Hepatocyte (in vitro differentiated cells): Measurements from ENCODE around the gene PHACTR1. TPM values are rescaled to one million over a fixed set of nuclear protein-coding genes. Genes with fewer than 3 reads are reported as not detected.

ENCODE experiments used
- DNase-seq: peaks from one replicate; pipeline ENCODE4 v3.0.0-alpha.2; 2016; ENCODE audit warnings: low spot score
- H2AFZ ChIP-seq: fragments of 200-600 bp; sonication (generic); 2 replicates; pipeline ENCODE4 v1.6.0; 2016; ENCODE audit warnings: antibody characterized with exemption, mild to moderate bottlenecking
- H3K27ac ChIP-seq: fragments of 200-600 bp; sonication (generic); 2 replicates; pipeline ENCODE4 v1.5.1; 2016; ENCODE audit warnings: mild to moderate bottlenecking
- H3K27me3 ChIP-seq: fragments of 200-600 bp; sonication (generic); 2 replicates; pipeline ENCODE4 v1.6.1; 2016
- H3K36me3 ChIP-seq: fragments of 200-600 bp; sonication (generic); replicated peaks from 2 replicates; pipeline ENCODE4 v1.5.1; 2016; ENCODE audit warnings: low read depth; ENCODE audit not compliant: insufficient read depth
- H3K4me1 ChIP-seq: fragments of 200-600 bp; sonication (generic); 2 replicates; pipeline ENCODE4 v1.5.1; 2016; ENCODE audit warnings: mild to moderate bottlenecking, moderate library complexity; ENCODE audit not compliant: insufficient read depth
- H3K4me2 ChIP-seq: fragments of 200-600 bp; sonication (generic); 2 replicates; pipeline ENCODE4 v1.6.0; 2016
- H3K4me3 ChIP-seq: fragments of 200-600 bp; sonication (generic); 2 replicates; pipeline ENCODE4 v1.5.1; 2016; ENCODE audit warnings: mild to moderate bottlenecking
- H3K79me2 ChIP-seq: fragments of 200-600 bp; sonication (generic); 2 replicates; pipeline ENCODE4 v1.6.0; 2017; ENCODE audit warnings: mild to moderate bottlenecking
- H3K9me2 ChIP-seq: fragments of 200-600 bp; sonication (generic); replicated peaks from 2 replicates; pipeline ENCODE4 v1.6.0; 2017; ENCODE audit warnings: mild to moderate bottlenecking; ENCODE audit not compliant: insufficient read depth
- H3K9me3 ChIP-seq: fragments of 200-600 bp; sonication (generic); 2 replicates; pipeline ENCODE4 v1.5.1; 2016; ENCODE audit warnings: low read depth, mild to moderate bottlenecking
- H4K20me1 ChIP-seq: fragments of 200-600 bp; sonication (generic); 2 replicates; pipeline ENCODE4 v1.6.0; 2016; ENCODE audit warnings: mild to moderate bottlenecking; ENCODE audit not compliant: insufficient read depth, poor library complexity, severe bottlenecking
- CTCF ChIP-seq: fragments of 200-600 bp; sonication (generic); IDR thresholded peaks from 2 replicates; pipeline ENCODE4 v1.5.1; 2016; ENCODE audit warnings: antibody characterized with exemption, mild to moderate bottlenecking; ENCODE audit not compliant: poor library complexity
- EZH2 ChIP-seq: fragments of 200-600 bp; sonication (generic); IDR thresholded peaks from 2 replicates; pipeline ENCODE4 v1.6.1; 2016; ENCODE audit warnings: antibody characterized with exemption, mild to moderate bottlenecking, borderline replicate concordance
- EZH2phosphoT487 ChIP-seq: fragments of 200-600 bp; sonication (generic); IDR thresholded peaks from one replicate; pipeline ENCODE4 v1.6.1; 2018; ENCODE audit warnings: antibody characterized with exemption, mild to moderate bottlenecking, low read depth, moderate library complexity; ENCODE audit not compliant: unreplicated experiment, severe bottlenecking
- WGBS: methylation state at CpG from one replicate; pipeline ENCODE4 v1.1.6; 2016; ENCODE audit warnings: low lambda C conversion rate; ENCODE audit errors: missing lambda C conversion rate; 5-methylcytosine and 5-hydroxymethylcytosine counted together
- polyA plus RNA-seq: library from polyadenylated mRNA; unstranded; fragments of >200 nt; fragmentation: Nextera tagmentation; extraction: Ambion mirVana; gene quantifications from 2 replicates; pipeline ENCODE4 v1.2.1, GENCODE V29; 2016
- total RNA-seq: library from RNA; depleted of rRNA; stranded (reverse); fragments of >200 nt; gene quantifications from 2 replicates; pipeline ENCODE4 v1.2.3, GENCODE V29; 2014

PHACTR1 gene
- total and polyA plus RNA-seq, 2 experiments from 2014 or later: 3.0 to 4.3 TPM

- no peaks in the 10 kb centered on the region for H3K9me3 ChIP-seq
- no peaks in the 10 kb centered on the region for H3K9me2 ChIP-seq
- H3K4me1 ChIP-seq: no peaks in the 10 kb centered on the region
- no peak for TF ChIP-seq CTCF
- no peak for TF ChIP-seq EZH2phosphoT487
- TF ChIP-seq EZH2: no peak
- H3K27ac ChIP-seq: no peak overlapping the region
- no peak overlapping the region for H3K4me2 ChIP-seq
- no peak overlapping the region for H3K4me3 ChIP-seq
- no peaks in the 10 kb centered on the region for H3K36me3 ChIP-seq
- WGBS: 94% methylated on average over 5 of the region's 5 CpGs
- H2AFZ ChIP-seq: no peak overlapping the region
- H3K27me3 ChIP-seq: no peaks in the 10 kb centered on the region
- no peaks in the 10 kb centered on the region for H4K20me1 ChIP-seq
- H3K79me2 ChIP-seq: no peaks in the 10 kb centered on the region
- no peak for DNase-seq
Observed at GRCh38 chr6:13080462-13081188, 364.1 kb downstream of the PHACTR1 start.

GRCh38 chr6:13081189-13081563 lies 364.6 kb downstream of the PHACTR1 start:
- no peaks in the 10 kb centered on the region for H3K9me3 ChIP-seq
- WGBS: 91% methylated on average over 4 of the region's 4 CpGs
- H3K4me2 ChIP-seq: no peak overlapping the region
- no peaks in the 10 kb centered on the region for H3K9me2 ChIP-seq
- TF ChIP-seq EZH2 (no peak), CTCF (no peak), EZH2phosphoT487 (no peak)
- no peak overlapping the region for H3K4me3 ChIP-seq
- no peaks in the 10 kb centered on the region for H3K79me2 ChIP-seq
- H3K36me3 ChIP-seq: no peaks in the 10 kb centered on the region
- no peak overlapping the region for H3K27ac ChIP-seq
- no peaks in the 10 kb centered on the region for H3K27me3 ChIP-seq
- H2AFZ ChIP-seq: no peak overlapping the region
- no peaks in the 10 kb centered on the region for H3K4me1 ChIP-seq
- DNase-seq: no peak
- no peaks in the 10 kb centered on the region for H4K20me1 ChIP-seq

DNA sequence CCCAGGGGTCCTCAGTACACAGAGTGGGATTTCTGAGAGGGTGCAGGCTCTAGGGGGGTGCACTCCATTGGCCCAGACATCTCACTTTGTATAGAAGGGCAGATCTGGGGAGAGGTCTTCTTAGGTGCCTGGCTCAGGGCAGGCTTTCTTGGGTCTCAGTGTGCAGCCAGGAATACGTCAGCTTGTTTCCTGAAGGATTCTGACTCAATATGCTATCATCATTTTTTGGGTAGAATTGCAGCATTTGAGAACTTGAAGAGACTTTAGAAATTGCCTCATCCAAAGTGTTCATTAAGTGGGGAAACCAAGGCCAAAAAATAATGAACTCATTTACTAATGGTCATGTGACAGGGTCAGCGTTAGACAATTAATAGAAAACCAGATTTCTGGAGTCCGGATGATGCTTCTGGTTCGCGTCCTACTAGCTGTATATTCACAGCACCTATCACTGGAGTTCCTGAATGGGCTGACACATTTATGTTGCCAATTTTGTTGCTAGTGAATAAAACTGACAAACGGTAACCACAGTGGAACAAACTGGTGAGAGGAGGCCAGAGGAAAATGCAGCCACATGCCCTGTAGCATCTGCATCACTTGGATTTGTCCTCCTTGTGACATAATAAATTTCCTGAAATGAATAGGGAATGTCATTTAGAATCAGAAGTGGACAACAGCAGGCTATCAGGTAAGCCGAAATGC lies 372.9 kb downstream of the PHACTR1 start:
- no peaks in the 10 kb centered on the region for H3K9me3 ChIP-seq
- H3K36me3 ChIP-seq: no peaks in the 10 kb centered on the region
- no peaks in the 10 kb centered on the region for H3K27me3 ChIP-seq
- H2AFZ ChIP-seq: no peak overlapping the region
- H4K20me1 ChIP-seq: no peaks in the 10 kb centered on the region
- no peaks in the 10 kb centered on the region for H3K79me2 ChIP-seq
- H3K4me1 ChIP-seq: no peaks in the 10 kb centered on the region
- TF ChIP-seq CTCF (no peak), EZH2 (no peak), EZH2phosphoT487 (no peak)
- H3K4me2 ChIP-seq: no peak overlapping the region
- H3K9me2 ChIP-seq: no peaks in the 10 kb centered on the region
- no peak overlapping the region for H3K27ac ChIP-seq
- 92% methylated on average over 7 of the region's 7 CpGs for WGBS
- no peak for DNase-seq
- H3K4me3 ChIP-seq: no peak overlapping the region
